Measurements from ENCODE around the gene SSBP2.

DNA sequence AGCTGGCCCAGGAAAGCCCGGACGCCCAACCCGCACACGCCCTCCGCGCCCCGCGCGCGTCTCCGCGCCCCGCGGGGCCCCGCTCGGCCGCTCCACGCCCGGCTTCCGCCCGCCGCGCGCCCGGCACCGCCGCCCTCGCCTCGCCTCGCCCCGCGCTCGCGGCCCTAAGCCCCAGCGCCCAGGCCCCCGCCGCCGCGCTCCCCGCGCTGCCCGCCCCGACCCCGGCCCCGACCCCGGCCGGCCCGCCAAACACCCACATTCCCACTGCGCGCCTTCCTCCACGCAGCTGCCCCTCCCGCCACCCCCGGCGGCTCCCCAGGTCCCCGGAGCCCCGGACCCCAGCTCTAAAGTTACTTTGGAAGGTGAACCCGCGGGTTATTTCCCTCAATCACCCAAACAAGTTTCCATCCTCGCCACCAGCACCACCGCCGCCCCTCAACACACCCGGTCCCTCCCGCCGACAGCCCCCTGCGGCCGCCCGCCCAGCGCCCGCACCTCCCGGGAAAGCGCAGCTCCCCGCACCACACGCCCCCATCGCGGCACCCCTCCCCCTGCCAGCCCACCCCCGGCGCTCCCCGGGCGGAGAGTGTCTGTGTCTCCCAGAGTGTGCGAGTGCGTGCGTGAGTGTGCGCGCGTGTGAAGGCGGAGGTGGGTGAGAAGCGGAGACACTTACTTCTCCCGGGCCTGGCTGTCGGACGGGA lies 439 bp downstream of the SSBP2 start:
- no peak for TF ChIP-seq CTCF (IDR thresholded peaks at IDR 0.05; ENCODE audit: borderline replicate concordance, extremely low read depth, low read length, poor library complexity, severe bottlenecking)
- no peak for TF ChIP-seq EZH2 (IDR thresholded peaks at IDR 0.05; ENCODE audit: borderline replicate concordance, low read depth, low read length, severe bottlenecking)
